Natural killer cell (primary cell): ENCODE data around the gene HNRNPUL1. TPM values are rescaled to one million over a fixed set of nuclear protein-coding genes. Genes with fewer than 3 reads are reported as not detected.

ENCODE experiments used
- ATAC-seq, 3 donors: fragments of 150-1000 bp in 2 of 3; fragments of 200-7000 bp in 1 of 3; cut with Tn5 transposase; 1 replicate in 1 of 3; 2 replicates in 2 of 3; pipeline ENCODE4 v1.10.0; 2021; ENCODE audit warnings: mild to moderate bottlenecking in 2 of 3, moderate library complexity in 2 of 3
- DNase-seq, 2 donors: peaks; one replicate each; pipeline versions ENCODE4 v3.0.0 to v3.0.0-alpha.2; 2013 to 2021; ENCODE audit warnings: mixed read lengths in 1 of 2
- H3K27ac ChIP-seq: one replicate; pipeline ENCODE4 v1.5.1; 2013; ENCODE audit warnings: mild to moderate bottlenecking, low read length
- H3K27me3 ChIP-seq: one replicate; pipeline ENCODE4 v1.6.1; 2013; ENCODE audit warnings: low read length; ENCODE audit not compliant: control insufficient read depth, insufficient read depth
- H3K36me3 ChIP-seq: one replicate; pipeline ENCODE4 v1.6.1; 2013; ENCODE audit warnings: low read length; ENCODE audit not compliant: control insufficient read depth, insufficient read depth
- H3K4me1 ChIP-seq: one replicate; pipeline ENCODE4 v1.6.1; 2013; ENCODE audit warnings: low read length; ENCODE audit not compliant: control insufficient read depth, insufficient read depth
- H3K4me3 ChIP-seq: one replicate; pipeline ENCODE4 v1.5.1; 2013; ENCODE audit warnings: low read length
- H3K9me3 ChIP-seq: one replicate; pipeline ENCODE4 v1.6.1; 2013; ENCODE audit warnings: low read length; ENCODE audit not compliant: control insufficient read depth, insufficient read depth
- H3K27ac Mint-ChIP-seq, 2 donors: one replicate each; pipeline ENCODE4 v1.8.0; 2022; ENCODE audit warnings: mild to moderate bottlenecking in 2 of 2, mixed read lengths in 2 of 2, moderate library complexity in 1 of 2
- H3K27me3 Mint-ChIP-seq, 2 donors: one replicate each; pipeline ENCODE4 v1.8.0; 2022; ENCODE audit warnings: low read depth in 2 of 2, mixed read lengths in 2 of 2
- H3K36me3 Mint-ChIP-seq: one replicate; pipeline ENCODE4 v1.8.0; 2022; ENCODE audit warnings: mixed read lengths
- H3K4me1 Mint-ChIP-seq, 2 donors: one replicate each; pipeline ENCODE4 v1.8.0; 2022; ENCODE audit warnings: mixed read lengths in 2 of 2
- H3K4me3 Mint-ChIP-seq: one replicate; pipeline ENCODE4 v1.8.0; 2022; ENCODE audit warnings: mild to moderate bottlenecking, moderate library complexity, mixed read lengths
- H3K9me3 Mint-ChIP-seq, 2 donors: one replicate each; pipeline ENCODE4 v1.8.0; 2022; ENCODE audit warnings: mixed read lengths in 2 of 2
- WGBS: methylation state at CpG from one replicate; pipeline ENCODE4 v1.1.7; 2013; ENCODE audit warnings: missing lambda C conversion rate; ENCODE audit not compliant: insufficient coverage; 5-methylcytosine and 5-hydroxymethylcytosine counted together
- intact Hi-C: fragments of 100-400 bp; cut with micrococcal nuclease; formaldehyde crosslinking; loops from one replicate; pipeline ENCODE4 v1.14.2; 2022
- total RNA-seq, 4 donors: library from RNA; stranded (reverse); fragments of 120-200 nt in 1 of 4; gene quantifications; one replicate each; pipeline versions ENCODE4 v1.2.3 to v1.2.4, GENCODE V29; 2013 to 2022
- TF ChIP-seq, protein P1 (sequence below): fragments of 200-600 bp; IDR thresholded peaks from one replicate; pipeline ENCODE4 v1.8.0; 2022; ENCODE audit warnings: antibody characterized with exemption

Gene HNRNPUL1
- total RNA-seq, 3 donors from 2014 or later (not counting 1 experiment from before 2014, with no cell fraction given), result 279 to 360 (median 315) TPM

DNA sequence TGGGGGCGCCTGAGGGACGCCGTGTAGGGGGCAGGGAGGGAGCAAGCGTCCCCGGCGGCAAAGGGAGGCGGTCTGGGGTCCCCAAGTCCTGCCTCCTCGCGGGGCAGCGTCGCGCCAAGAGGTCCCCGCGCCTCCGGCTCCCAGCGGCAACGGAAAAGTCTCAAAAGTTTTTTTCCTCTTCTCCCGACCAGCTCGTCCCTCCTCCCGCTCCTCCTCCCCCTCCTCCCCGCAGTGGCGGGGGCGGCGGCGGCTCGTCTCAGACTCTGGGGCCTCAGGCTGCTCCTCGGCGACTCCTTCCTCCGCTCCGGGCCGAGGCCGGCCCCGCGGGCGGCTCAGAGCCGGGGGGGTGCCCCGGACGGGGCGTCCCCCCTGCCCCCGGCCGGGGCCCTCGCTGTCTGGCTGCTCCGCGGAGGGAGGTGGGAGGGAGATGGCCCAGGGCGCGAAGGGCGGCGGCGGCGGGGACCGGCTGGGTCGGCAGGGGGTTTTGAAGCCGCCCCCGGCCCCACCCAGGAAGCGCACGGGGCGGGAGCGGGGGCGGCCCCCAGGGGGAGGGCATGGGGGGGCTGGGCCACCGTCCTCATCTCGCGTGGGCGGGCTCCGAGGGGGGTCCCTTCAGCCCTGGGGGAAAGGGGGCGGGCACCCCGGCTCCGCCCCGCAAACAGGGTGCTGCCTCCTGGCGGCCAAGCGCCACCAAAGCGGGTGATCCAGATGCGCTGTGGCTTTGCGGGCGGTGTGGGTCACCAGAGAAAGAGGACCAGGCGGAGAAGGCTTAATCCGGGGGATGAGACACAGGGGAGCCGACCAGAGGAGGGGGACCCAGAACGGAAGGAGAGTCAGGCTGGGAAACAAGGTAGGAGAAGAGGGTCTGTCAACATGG, 89.5 kb downstream of the HNRNPUL1 start, which contains the start of gene TGFB1:
TGFB1 (minus strand) TSS at position 457 of the 877 bp plus-strand sequence. CDS start 878 bp downstream, outside the sequence.
- ATAC-seq (peak; percentile 64 to 88 (median 68)), DNase-seq (peak; percentile 92 to 97)
- peak within 1 kb of the TSS; percentile 90 for H3K27ac ChIP-seq
- TF ChIP-seq, protein P1, sequence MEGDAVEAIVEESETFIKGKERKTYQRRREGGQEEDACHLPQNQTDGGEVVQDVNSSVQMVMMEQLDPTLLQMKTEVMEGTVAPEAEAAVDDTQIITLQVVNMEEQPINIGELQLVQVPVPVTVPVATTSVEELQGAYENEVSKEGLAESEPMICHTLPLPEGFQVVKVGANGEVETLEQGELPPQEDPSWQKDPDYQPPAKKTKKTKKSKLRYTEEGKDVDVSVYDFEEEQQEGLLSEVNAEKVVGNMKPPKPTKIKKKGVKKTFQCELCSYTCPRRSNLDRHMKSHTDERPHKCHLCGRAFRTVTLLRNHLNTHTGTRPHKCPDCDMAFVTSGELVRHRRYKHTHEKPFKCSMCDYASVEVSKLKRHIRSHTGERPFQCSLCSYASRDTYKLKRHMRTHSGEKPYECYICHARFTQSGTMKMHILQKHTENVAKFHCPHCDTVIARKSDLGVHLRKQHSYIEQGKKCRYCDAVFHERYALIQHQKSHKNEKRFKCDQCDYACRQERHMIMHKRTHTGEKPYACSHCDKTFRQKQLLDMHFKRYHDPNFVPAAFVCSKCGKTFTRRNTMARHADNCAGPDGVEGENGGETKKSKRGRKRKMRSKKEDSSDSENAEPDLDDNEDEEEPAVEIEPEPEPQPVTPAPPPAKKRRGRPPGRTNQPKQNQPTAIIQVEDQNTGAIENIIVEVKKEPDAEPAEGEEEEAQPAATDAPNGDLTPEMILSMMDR, result peak; percentile 84
- intact Hi-C loops, result loop anchor here (1.0 to 5.0 kb wide), 3 partner anchors 11 to 149 kb away; partner anchors contain the start of gene B9D2
- peak within 1 kb of the TSS; percentile 90 for H3K4me3 ChIP-seq
- Mint-ChIP-seq H3K27ac (peak within 1 kb of the TSS; percentile 90 to 96), H3K4me3 (peak within 1 kb of the TSS; percentile 93), H3K27me3 (peaks cover 0 to 2% of the 10 kb centered on the region in 2 donors), H3K4me1 (peaks cover 56 to 76% of the 10 kb centered on the region in 2 donors), H3K36me3 (peaks cover 7% of the 10 kb centered on the region), H3K9me3 (no peaks in the 10 kb centered on the region)
- no peaks in the 10 kb centered on the region for H3K9me3 ChIP-seq
- H3K36me3 ChIP-seq, result no peaks in the 10 kb centered on the region
- no peaks in the 10 kb centered on the region for H3K27me3 ChIP-seq
- peaks cover 66% of the 10 kb centered on the region for H3K4me1 ChIP-seq
- under 1% methylated on average over 73 of the region's 78 CpGs for WGBS

DNA sequence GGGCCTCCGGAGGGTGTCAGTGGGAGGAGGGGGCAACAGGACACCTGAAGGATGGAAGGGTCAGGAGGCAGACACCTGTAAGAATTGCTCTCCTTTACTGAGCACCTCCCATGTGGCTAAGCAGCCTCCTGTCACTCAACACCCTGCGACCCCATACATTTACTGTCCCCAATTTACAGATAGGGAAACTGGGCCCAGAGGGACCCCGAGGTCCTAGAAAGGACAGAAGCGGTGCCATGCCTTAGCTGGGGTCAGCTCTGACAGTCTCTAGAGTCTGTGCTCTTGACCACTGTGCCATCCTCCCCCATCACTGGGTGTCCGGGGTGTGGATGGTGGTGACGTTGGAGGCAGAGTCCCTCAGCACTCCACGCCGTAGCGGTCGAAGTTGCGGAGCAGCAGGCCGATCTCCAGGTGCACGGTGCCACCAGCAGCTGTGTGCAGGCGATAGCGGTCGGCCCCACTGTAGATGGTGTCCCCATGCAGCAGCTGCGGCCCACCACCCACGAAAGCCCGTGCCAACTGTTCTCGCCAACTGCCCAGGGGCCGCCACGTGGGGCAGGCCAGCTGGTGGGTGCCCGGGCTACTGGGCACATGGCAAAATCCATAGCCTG, 90.3 kb downstream of the HNRNPUL1 start:
- peak in 1 of 2 donors; percentile 39 for DNase-seq

DNA sequence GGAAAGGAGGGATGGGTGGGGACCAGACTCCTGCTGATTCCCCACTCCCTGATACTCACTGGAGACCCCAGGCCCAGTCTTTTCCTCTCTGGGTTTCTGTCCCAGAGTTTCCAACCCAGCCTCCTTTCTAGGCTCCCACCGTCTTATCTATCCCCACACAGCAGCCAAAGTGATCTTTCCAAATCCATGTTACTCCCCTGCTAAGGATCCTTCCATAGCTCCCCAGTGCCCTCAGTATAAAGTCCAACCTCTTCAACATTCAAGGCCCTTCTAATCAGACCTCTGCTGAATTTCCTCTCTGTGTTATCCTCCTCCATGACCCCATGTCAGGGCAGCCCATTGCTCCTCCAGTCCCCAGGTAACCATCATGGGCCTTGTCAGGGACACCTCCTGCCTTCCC, 90.9 kb downstream of the HNRNPUL1 start:
- Mint-ChIP-seq H3K9me3 (no peaks in the 10 kb centered on the region), H3K36me3 (peaks cover 7% of the 10 kb centered on the region), H3K27me3 (peaks cover 0 to 2% of the 10 kb centered on the region in 2 donors), H3K4me3 (peak overlapping the region; percentile 79), H3K27ac (peak overlapping the region; percentile 85 to 96), H3K4me1 (peaks cover 43 to 63% of the 10 kb centered on the region in 2 donors)
- Histone ChIP-seq H3K4me3 (no peak overlapping the region), H3K4me1 (peaks cover 54% of the 10 kb centered on the region), H3K27ac (no peak overlapping the region), H3K36me3 (no peaks in the 10 kb centered on the region), H3K27me3 (no peaks in the 10 kb centered on the region), H3K9me3 (no peaks in the 10 kb centered on the region)
- ATAC-seq, result no peak
- DNase-seq, result no peak
- TF ChIP-seq, protein P1, result no peak
- intact Hi-C loops, result loop anchor here (2.0 kb wide), 1 partner anchor 150 kb away; no protein-coding TSS in a partner anchor
- WGBS, result 86% methylated on average over 1 of the region's 1 CpG

More for the DNA sequence above, 90.3 kb downstream of the HNRNPUL1 start:
- no peaks in the 10 kb centered on the region for H3K36me3 ChIP-seq
- Mint-ChIP-seq H3K27ac (peak overlapping the region; percentile 90 to 96), H3K4me1 (peaks cover 49 to 69% of the 10 kb centered on the region in 2 donors), H3K36me3 (peaks cover 7% of the 10 kb centered on the region), H3K27me3 (peaks cover 0 to 2% of the 10 kb centered on the region in 2 donors), H3K9me3 (no peaks in the 10 kb centered on the region), H3K4me3 (peak overlapping the region; percentile 93)
- ATAC-seq, result no peak
- H3K27ac ChIP-seq, result peak overlapping the region; percentile 61
- H3K9me3 ChIP-seq, result no peaks in the 10 kb centered on the region
- 94% methylated on average over 23 of the region's 23 CpGs for WGBS
- peaks cover 60% of the 10 kb centered on the region for H3K4me1 ChIP-seq
- H3K4me3 ChIP-seq, result no peak overlapping the region
- TF ChIP-seq, protein P1, result peak; percentile 37
- intact Hi-C loops, result loop anchor here (1.0 to 5.0 kb wide), 3 partner anchors 10 to 150 kb away; partner anchors contain the start of gene B9D2
- no peaks in the 10 kb centered on the region for H3K27me3 ChIP-seq
